Measurements from ENCODE around the gene NELL1. TPM values are rescaled to one million over a fixed set of nuclear protein-coding genes. Genes with fewer than 3 reads are reported as not detected.
"Not testable (repeated sequence)": the region's sequence is repeated elsewhere in the genome, so short reads cannot be mapped to it uniquely, and the experiment has no call there.

The NELL1 gene
- total RNA-seq, 1 experiment from 2014 or later: 0.19 TPM

DNA sequence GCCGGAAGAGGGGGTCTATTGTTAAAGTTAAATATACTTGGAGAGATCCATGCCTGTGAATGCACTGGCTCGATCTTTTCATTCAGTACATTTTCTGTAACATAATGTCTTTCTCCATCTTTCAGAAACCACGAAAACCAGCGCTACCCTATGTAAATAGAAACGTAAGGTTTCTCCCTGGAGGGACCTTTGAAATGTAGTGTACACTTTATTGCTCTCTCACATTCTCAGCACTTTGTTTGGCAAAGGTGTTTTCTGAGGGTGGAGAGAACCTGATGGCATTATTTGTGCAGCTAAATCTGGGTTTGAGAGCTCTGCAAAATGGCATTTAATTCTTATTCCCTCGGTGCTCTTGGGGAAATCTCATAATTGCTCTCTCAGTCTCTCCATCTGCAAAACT is 468.4 kb downstream of the NELL1 start:
- H3K4me2 ChIP-seq (ENCODE audit: low read depth, low read length, poor library complexity, severe bottlenecking): no peak overlapping the region
- H3K9me3 ChIP-seq (ENCODE audit: low read length): no peaks in the 10 kb centered on the region

DNA sequence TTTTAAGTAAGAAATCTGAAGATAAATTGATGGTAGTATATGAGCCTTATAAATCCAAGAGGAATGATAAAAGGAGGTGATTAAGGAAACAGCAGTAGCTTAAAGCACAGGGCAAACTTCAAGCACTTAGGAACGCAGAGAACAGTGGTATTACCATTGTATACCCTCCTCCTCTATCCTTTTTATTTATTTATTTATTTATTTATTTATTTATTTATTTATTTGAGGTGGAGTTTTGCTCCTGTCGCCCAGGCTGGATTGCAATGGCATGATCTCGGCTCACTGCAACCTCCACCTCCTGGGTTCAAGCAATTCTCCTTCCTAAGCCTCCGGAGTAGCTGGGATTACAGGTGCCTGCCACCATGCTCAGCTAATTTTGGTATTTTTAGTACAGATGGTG is 472.2 kb downstream of the NELL1 start:
- H3K4me1 ChIP-seq (ENCODE audit: low read length); H3K36me3 ChIP-seq (ENCODE audit: insufficient read depth, low read length); H2AFZ ChIP-seq (ENCODE audit: low read length); H3K9me2 ChIP-seq (replicated peaks; ENCODE audit: insufficient read depth, low read length); H4K20me1 ChIP-seq (ENCODE audit: insufficient read depth, low read depth, low read length); DNase-seq; H3K9ac ChIP-seq (ENCODE audit: low read length); H3K4me3 ChIP-seq (ENCODE audit: low read length); H3K27ac ChIP-seq (ENCODE audit: low read length); H3K27me3 ChIP-seq (ENCODE audit: low read length); H3K4me2 ChIP-seq (ENCODE audit: low read depth, low read length, poor library complexity, severe bottlenecking); H3K79me2 ChIP-seq (ENCODE audit: low read length); H3K9me3 ChIP-seq (ENCODE audit: low read length): not testable (repeated sequence)

More for the DNA sequence above, 468.4 kb downstream of the NELL1 start:
- 0 out of 2 replicates have a peak, but pooled peaks cover 2% of the 10 kb centered on the region for H3K27me3 ChIP-seq (ENCODE audit: low read length)
- H2AFZ ChIP-seq (ENCODE audit: low read length): no peak overlapping the region
- no peak overlapping the region for H3K27ac ChIP-seq (ENCODE audit: low read length)
- no peaks in the 10 kb centered on the region for H3K36me3 ChIP-seq (ENCODE audit: insufficient read depth, low read length)
- no peaks in the 10 kb centered on the region for H3K4me1 ChIP-seq (ENCODE audit: low read length)
- no peaks in the 10 kb centered on the region for H3K9me2 ChIP-seq (replicated peaks; ENCODE audit: insufficient read depth, low read length)
- no peak for DNase-seq
- H3K4me3 ChIP-seq (ENCODE audit: low read length): no peak overlapping the region
- H3K9ac ChIP-seq (ENCODE audit: low read length): no peak overlapping the region
- no peaks in the 10 kb centered on the region for H3K79me2 ChIP-seq (ENCODE audit: low read length)
- no peaks in the 10 kb centered on the region for H4K20me1 ChIP-seq (ENCODE audit: insufficient read depth, low read depth, low read length)

DNA sequence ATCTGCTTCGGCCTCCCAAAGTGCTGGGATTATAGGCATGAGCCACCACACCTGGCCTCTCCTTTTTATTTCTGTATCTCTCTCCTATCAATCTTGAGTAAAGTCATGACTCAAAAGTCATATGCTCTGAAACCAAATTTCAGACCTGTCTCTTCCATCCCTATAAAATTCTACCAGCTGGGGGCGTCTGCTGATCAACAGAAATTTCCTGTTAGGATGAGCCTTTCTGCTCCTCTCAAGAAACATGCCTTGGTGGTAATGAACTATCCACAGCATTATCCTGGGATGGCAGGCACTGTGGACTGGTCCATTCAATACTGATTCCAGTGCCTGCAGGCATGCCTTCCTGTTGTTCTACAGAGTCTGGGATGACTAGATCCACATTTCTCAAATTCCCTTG is 472.6 kb downstream of the NELL1 start:
- Histone ChIP-seq H3K4me2 (ENCODE audit: low read depth, low read length, poor library complexity, severe bottlenecking) (no peak overlapping the region), H3K9ac (ENCODE audit: low read length) (no peak overlapping the region), H3K9me2 (replicated peaks; ENCODE audit: insufficient read depth, low read length) (no peaks in the 10 kb centered on the region), H2AFZ (ENCODE audit: low read length) (no peak overlapping the region), H3K36me3 (ENCODE audit: insufficient read depth, low read length) (no peaks in the 10 kb centered on the region), H4K20me1 (ENCODE audit: insufficient read depth, low read depth, low read length) (no peaks in the 10 kb centered on the region), H3K79me2 (ENCODE audit: low read length) (no peaks in the 10 kb centered on the region), H3K27me3 (ENCODE audit: low read length) (no peaks in the 10 kb centered on the region), H3K27ac (ENCODE audit: low read length) (no peak overlapping the region), H3K4me3 (ENCODE audit: low read length) (no peak overlapping the region), H3K9me3 (ENCODE audit: low read length) (no peaks in the 10 kb centered on the region), H3K4me1 (ENCODE audit: low read length) (no peaks in the 10 kb centered on the region)
- peak; percentile 78 for DNase-seq

DNA sequence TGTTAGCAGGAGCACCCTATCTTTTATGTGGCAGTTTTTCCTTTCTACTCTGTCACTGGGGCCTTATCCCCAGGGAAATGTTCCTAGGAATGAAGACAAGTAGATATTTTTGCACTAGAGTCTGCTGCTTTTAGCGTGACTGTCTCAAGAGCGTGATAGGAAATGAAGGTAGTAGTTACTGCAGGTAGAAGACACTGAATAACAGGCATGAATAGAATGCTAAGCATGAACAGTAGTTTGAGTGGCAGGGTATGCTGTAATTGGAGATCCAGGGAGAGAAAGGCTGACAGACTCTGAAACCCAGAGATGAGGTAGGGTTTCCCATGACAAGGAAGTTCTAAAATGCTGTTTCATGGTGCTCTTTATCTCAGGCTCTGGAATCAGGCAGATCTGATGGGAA is 475.1 kb downstream of the NELL1 start:
- Histone ChIP-seq H3K27me3 (ENCODE audit: low read length) (0 out of 2 replicates have a peak, but pooled peaks cover 2% of the 10 kb centered on the region), H3K36me3 (ENCODE audit: insufficient read depth, low read length) (no peaks in the 10 kb centered on the region), H3K4me1 (ENCODE audit: low read length) (no peaks in the 10 kb centered on the region), H3K9me2 (replicated peaks; ENCODE audit: insufficient read depth, low read length) (no peaks in the 10 kb centered on the region), H3K79me2 (ENCODE audit: low read length) (no peaks in the 10 kb centered on the region), H3K4me2 (ENCODE audit: low read depth, low read length, poor library complexity, severe bottlenecking) (no peak overlapping the region), H3K9ac (ENCODE audit: low read length) (no peak overlapping the region), H4K20me1 (ENCODE audit: insufficient read depth, low read depth, low read length) (no peaks in the 10 kb centered on the region), H3K9me3 (ENCODE audit: low read length) (no peaks in the 10 kb centered on the region), H2AFZ (ENCODE audit: low read length) (no peak overlapping the region), H3K4me3 (ENCODE audit: low read length) (no peak overlapping the region), H3K27ac (ENCODE audit: low read length) (no peak overlapping the region)
- no peak for DNase-seq

DNA sequence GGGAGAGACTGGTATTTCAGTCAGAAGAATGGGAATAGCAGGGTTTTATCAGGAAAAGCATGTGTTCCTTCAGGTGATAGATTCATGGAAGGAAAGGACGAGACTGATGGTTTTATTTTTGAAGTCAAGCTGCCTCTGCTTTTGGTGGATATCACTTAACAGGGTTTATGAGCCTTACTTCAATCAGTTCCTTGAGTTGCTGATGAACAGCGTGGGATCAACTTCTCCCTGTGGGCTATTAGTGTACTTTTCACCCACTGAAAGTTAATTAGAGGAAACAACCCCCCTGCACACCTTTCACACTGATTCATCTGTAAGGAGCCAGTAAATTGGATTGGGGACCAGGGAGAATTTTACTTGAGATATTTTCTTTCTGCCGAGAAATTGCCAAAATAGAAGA is 479.0 kb downstream of the NELL1 start:
- H3K79me2 ChIP-seq (ENCODE audit: low read length): no peaks in the 10 kb centered on the region
- no peak overlapping the region for H3K4me2 ChIP-seq (ENCODE audit: low read depth, low read length, poor library complexity, severe bottlenecking)
- H2AFZ ChIP-seq (ENCODE audit: low read length): no peak overlapping the region
- no peak overlapping the region for H3K4me3 ChIP-seq (ENCODE audit: low read length)
- no peak for DNase-seq
- no peaks in the 10 kb centered on the region for H3K36me3 ChIP-seq (ENCODE audit: insufficient read depth, low read length)
- H3K27ac ChIP-seq (ENCODE audit: low read length): no peak overlapping the region
- 0 out of 2 replicates have a peak, but pooled peaks cover 2% of the 10 kb centered on the region for H3K27me3 ChIP-seq (ENCODE audit: low read length)
- no peaks in the 10 kb centered on the region for H3K9me3 ChIP-seq (ENCODE audit: low read length)
- H3K4me1 ChIP-seq (ENCODE audit: low read length): no peaks in the 10 kb centered on the region
- no peak overlapping the region for H3K9ac ChIP-seq (ENCODE audit: low read length)
- no peaks in the 10 kb centered on the region for H3K9me2 ChIP-seq (replicated peaks; ENCODE audit: insufficient read depth, low read length)
- no peaks in the 10 kb centered on the region for H4K20me1 ChIP-seq (ENCODE audit: insufficient read depth, low read depth, low read length)

DNA sequence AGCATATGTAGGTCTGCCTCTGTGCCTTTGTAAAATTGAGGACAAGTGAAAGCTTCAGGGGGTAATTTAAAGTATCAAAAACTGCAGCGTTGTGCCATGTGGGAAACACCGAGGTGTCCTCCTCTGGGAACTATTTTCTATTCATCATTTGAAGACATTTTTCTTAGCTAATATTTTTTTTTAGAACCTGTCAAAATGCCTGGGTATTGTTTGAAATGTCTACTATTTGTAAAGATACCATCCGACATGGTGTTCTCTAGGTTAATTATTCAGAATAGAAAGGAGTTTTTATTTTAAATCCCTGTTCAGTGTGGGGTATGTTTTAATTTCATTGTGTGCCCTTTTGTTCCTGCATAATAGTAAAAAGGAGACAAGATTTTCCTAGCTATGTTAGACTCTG is 490.8 kb downstream of the NELL1 start:
- Histone ChIP-seq H3K36me3 (ENCODE audit: insufficient read depth, low read length) (no peaks in the 10 kb centered on the region), H3K27me3 (ENCODE audit: low read length) (no peaks in the 10 kb centered on the region), H3K9me3 (ENCODE audit: low read length) (no peaks in the 10 kb centered on the region), H3K4me1 (ENCODE audit: low read length) (no peaks in the 10 kb centered on the region), H3K79me2 (ENCODE audit: low read length) (no peaks in the 10 kb centered on the region), H3K27ac (ENCODE audit: low read length) (no peak overlapping the region), H3K9ac (ENCODE audit: low read length) (no peak overlapping the region), H4K20me1 (ENCODE audit: insufficient read depth, low read depth, low read length) (no peaks in the 10 kb centered on the region), H3K4me3 (ENCODE audit: low read length) (no peak overlapping the region), H2AFZ (ENCODE audit: low read length) (no peak overlapping the region), H3K4me2 (ENCODE audit: low read depth, low read length, poor library complexity, severe bottlenecking) (no peak overlapping the region), H3K9me2 (replicated peaks; ENCODE audit: insufficient read depth, low read length) (0 out of 2 replicates have a peak, but pooled peaks cover under 1% of the 10 kb centered on the region)
- DNase-seq: no peak

DNA sequence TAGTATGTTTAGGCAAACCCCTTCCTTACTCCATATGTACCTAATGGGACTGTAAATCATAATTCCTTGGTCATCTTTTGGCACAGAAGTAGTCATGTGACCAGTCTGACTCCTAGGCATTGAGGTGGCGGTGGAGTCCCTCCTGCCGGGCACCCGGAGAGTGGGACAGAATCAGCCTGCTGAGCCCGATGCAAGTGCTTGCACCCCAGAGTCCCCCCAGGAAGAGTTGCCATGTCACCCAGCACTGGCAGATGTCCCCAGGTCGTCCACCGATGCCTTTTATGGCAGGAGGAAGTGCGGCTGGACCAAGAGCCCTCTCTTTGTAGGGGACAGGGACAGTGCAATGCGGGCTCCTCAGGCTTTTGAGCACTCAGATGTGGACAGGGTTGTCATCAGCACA is 500.3 kb downstream of the NELL1 start:
- no peak overlapping the region for H3K4me2 ChIP-seq (ENCODE audit: low read depth, low read length, poor library complexity, severe bottlenecking)
- H3K4me1 ChIP-seq (ENCODE audit: low read length): no peaks in the 10 kb centered on the region
- 0 out of 2 replicates have a peak, but pooled peaks cover 3% of the 10 kb centered on the region for H3K9me2 ChIP-seq (replicated peaks; ENCODE audit: insufficient read depth, low read length)
- no peaks in the 10 kb centered on the region for H4K20me1 ChIP-seq (ENCODE audit: insufficient read depth, low read depth, low read length)
- H3K36me3 ChIP-seq (ENCODE audit: insufficient read depth, low read length): no peaks in the 10 kb centered on the region
- no peak overlapping the region for H3K4me3 ChIP-seq (ENCODE audit: low read length)
- H3K27me3 ChIP-seq (ENCODE audit: low read length): no peaks in the 10 kb centered on the region
- DNase-seq: no peak
- no peaks in the 10 kb centered on the region for H3K9me3 ChIP-seq (ENCODE audit: low read length)
- H3K27ac ChIP-seq (ENCODE audit: low read length): no peak overlapping the region
- no peak overlapping the region for H2AFZ ChIP-seq (ENCODE audit: low read length)
- no peak overlapping the region for H3K9ac ChIP-seq (ENCODE audit: low read length)
- H3K79me2 ChIP-seq (ENCODE audit: low read length): no peaks in the 10 kb centered on the region

DNA sequence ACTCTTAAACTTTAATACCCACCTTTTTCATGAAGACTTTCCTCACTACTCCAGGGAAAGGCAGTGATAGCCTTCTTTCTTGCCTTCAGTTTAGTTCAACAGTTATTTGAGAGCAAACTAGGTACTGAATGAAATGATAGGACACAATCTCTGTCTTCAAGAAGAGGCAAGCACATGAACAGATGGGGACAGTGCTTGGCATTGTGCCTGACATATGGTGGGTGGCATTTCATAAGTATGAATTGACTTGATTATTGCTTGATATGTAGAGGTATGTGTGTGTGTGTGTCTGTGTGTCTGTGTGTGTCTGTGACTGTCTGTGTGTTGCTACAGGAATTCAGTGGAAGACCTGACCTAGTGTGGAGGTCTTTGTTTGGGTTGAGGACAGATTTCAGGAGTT is 504.1 kb downstream of the NELL1 start:
- H3K9ac ChIP-seq (ENCODE audit: low read length): no peak overlapping the region
- no peak overlapping the region for H3K4me3 ChIP-seq (ENCODE audit: low read length)
- H3K4me2 ChIP-seq (ENCODE audit: low read depth, low read length, poor library complexity, severe bottlenecking): no peak overlapping the region
- no peak overlapping the region for H2AFZ ChIP-seq (ENCODE audit: low read length)
- no peaks in the 10 kb centered on the region for H3K9me2 ChIP-seq (replicated peaks; ENCODE audit: insufficient read depth, low read length)
- no peaks in the 10 kb centered on the region for H3K27me3 ChIP-seq (ENCODE audit: low read length)
- no peaks in the 10 kb centered on the region for H3K9me3 ChIP-seq (ENCODE audit: low read length)
- no peaks in the 10 kb centered on the region for H3K36me3 ChIP-seq (ENCODE audit: insufficient read depth, low read length)
- H3K4me1 ChIP-seq (ENCODE audit: low read length): no peaks in the 10 kb centered on the region
- H4K20me1 ChIP-seq (ENCODE audit: insufficient read depth, low read depth, low read length): no peaks in the 10 kb centered on the region
- no peak for DNase-seq
- H3K27ac ChIP-seq (ENCODE audit: low read length): no peak overlapping the region
- no peaks in the 10 kb centered on the region for H3K79me2 ChIP-seq (ENCODE audit: low read length)

DNA sequence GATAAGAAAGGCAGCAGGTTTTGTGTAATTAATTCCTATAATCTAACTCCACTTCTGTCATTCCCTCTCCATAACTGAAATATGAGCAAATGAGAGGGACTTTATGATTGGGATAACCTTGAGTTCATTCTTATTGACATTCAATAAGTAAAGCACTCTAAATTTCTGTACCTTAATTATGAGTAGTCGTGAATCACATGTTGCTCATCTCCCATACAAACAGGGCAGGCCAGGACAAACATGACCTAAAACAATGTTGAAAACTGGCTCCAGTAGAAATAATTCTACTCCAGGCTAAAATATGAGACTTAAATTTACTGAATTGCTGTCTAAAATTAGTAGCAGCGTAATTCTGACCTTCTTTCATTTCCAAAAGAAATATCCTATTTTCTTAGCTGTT is 505.4 kb downstream of the NELL1 start:
- Histone ChIP-seq H3K27me3 (ENCODE audit: low read length) (no peaks in the 10 kb centered on the region), H3K9ac (ENCODE audit: low read length) (no peak overlapping the region), H2AFZ (ENCODE audit: low read length) (no peak overlapping the region), H3K27ac (ENCODE audit: low read length) (no peak overlapping the region), H3K79me2 (ENCODE audit: low read length) (no peaks in the 10 kb centered on the region), H3K4me1 (ENCODE audit: low read length) (no peaks in the 10 kb centered on the region), H3K4me3 (ENCODE audit: low read length) (no peak overlapping the region), H3K9me3 (ENCODE audit: low read length) (no peaks in the 10 kb centered on the region), H3K9me2 (replicated peaks; ENCODE audit: insufficient read depth, low read length) (no peaks in the 10 kb centered on the region), H3K4me2 (ENCODE audit: low read depth, low read length, poor library complexity, severe bottlenecking) (no peak overlapping the region), H4K20me1 (ENCODE audit: insufficient read depth, low read depth, low read length) (no peaks in the 10 kb centered on the region), H3K36me3 (ENCODE audit: insufficient read depth, low read length) (no peaks in the 10 kb centered on the region)
- no peak for DNase-seq

All from Karpas-422 (cell line).